Immature natural killer cell (primary cell): Measurements from ENCODE around the gene RNF220. TPM values are rescaled to one million over a fixed set of nuclear protein-coding genes. Genes with fewer than 3 reads are reported as not detected.

Experiments used
- DNase-seq, 3 donors: peaks; one replicate each; pipeline ENCODE4 v3.0.0; 2022; ENCODE audit warnings: mixed read lengths in 1 of 3
- H3K27ac Mint-ChIP-seq, 6 donors: one replicate each; pipeline ENCODE4 v1.8.0; 2020; ENCODE audit warnings: mixed read lengths in 6 of 6, mild to moderate bottlenecking in 5 of 6, inconsistent platforms in 4 of 6, moderate library complexity in 3 of 6
- H3K27me3 Mint-ChIP-seq, 3 donors: one replicate each; pipeline ENCODE4 v1.8.0; 2020 to 2021; ENCODE audit warnings: low read depth in 3 of 3, mild to moderate bottlenecking in 3 of 3, mixed read lengths in 3 of 3, moderate library complexity in 3 of 3, inconsistent platforms in 1 of 3
- H3K36me3 Mint-ChIP-seq, 3 donors: one replicate each; pipeline ENCODE4 v1.8.0; 2020; ENCODE audit warnings: mixed read lengths in 3 of 3, inconsistent platforms in 2 of 3, mild to moderate bottlenecking in 2 of 3
- H3K4me1 Mint-ChIP-seq, 2 donors: one replicate each; pipeline ENCODE4 v1.8.0; 2020; ENCODE audit warnings: inconsistent platforms in 2 of 2, mild to moderate bottlenecking in 2 of 2, mixed read lengths in 2 of 2, moderate library complexity in 1 of 2
- H3K4me3 Mint-ChIP-seq, 5 donors: one replicate each; pipeline ENCODE4 v1.8.0; 2020; ENCODE audit warnings: mild to moderate bottlenecking in 5 of 5, mixed read lengths in 5 of 5, inconsistent platforms in 3 of 5, moderate library complexity in 3 of 5
- H3K9me3 Mint-ChIP-seq, 6 donors: one replicate each; pipeline ENCODE4 v1.8.0; 2020; ENCODE audit warnings: mild to moderate bottlenecking in 6 of 6, mixed read lengths in 6 of 6, inconsistent platforms in 4 of 6, moderate library complexity in 3 of 6
- polyA plus RNA-seq, 3 donors: library from polyadenylated mRNA; unstranded; fragments of 300-500 nt; fragmentation: Illumina TruSeq; gene quantifications; one replicate each; pipeline ENCODE4 v1.2.3, GENCODE V29; 2021

Gene RNF220
- polyA plus RNA-seq, 3 donors from 2014 or later = 69.4 to 107 (median 83.2) TPM

GRCh38 chr1:44631647-44632539, 226.8 kb downstream of the RNF220 start:
- peaks cover 7 to 15% (median 10%) of the 10 kb centered on the region in 3 donors for H3K27me3 Mint-ChIP-seq
- H3K36me3 Mint-ChIP-seq = peaks cover 0 to 22% (median 7%) of the 10 kb centered on the region in 3 donors
- peak overlapping the region; percentile 90 to 95 (median 92) for H3K4me3 Mint-ChIP-seq
- DNase-seq = peak; percentile 89 to 90 (median 89)
- H3K9me3 Mint-ChIP-seq = no peaks in the 10 kb centered on the region
- peak overlapping the region; percentile 89 to 98 (median 94) for H3K27ac Mint-ChIP-seq
- peaks cover 43 to 44% of the 10 kb centered on the region in 2 donors for H3K4me1 Mint-ChIP-seq

- peaks cover 43 to 44% of the 10 kb centered on the region in 2 donors for H3K4me1 Mint-ChIP-seq
- DNase-seq = no peak
- peak overlapping the region; percentile 84 to 96 (median 93) for H3K27ac Mint-ChIP-seq
- H3K9me3 Mint-ChIP-seq = no peaks in the 10 kb centered on the region
- peaks cover 0 to 25% (median 9%) of the 10 kb centered on the region in 3 donors for H3K36me3 Mint-ChIP-seq
- H3K4me3 Mint-ChIP-seq = peak overlapping the region; percentile 86 to 95 (median 92)
- H3K27me3 Mint-ChIP-seq = peaks cover 7 to 15% (median 10%) of the 10 kb centered on the region in 3 donors
Observed at GRCh38 chr1:44632598-44632997, 227.5 kb downstream of the RNF220 start.

GRCh38 chr1:44634606-44635189, 229.6 kb downstream of the RNF220 start:
- H3K27ac Mint-ChIP-seq = peak overlapping the region in 5 of 6 donors; percentile 22 to 69 (median 51)
- no peak for DNase-seq
- H3K9me3 Mint-ChIP-seq = no peaks in the 10 kb centered on the region
- H3K4me3 Mint-ChIP-seq = no peak overlapping the region
- H3K27me3 Mint-ChIP-seq = peaks cover 7 to 15% (median 10%) of the 10 kb centered on the region in 3 donors
- peaks cover 0 to 37% (median 14%) of the 10 kb centered on the region in 3 donors for H3K36me3 Mint-ChIP-seq
- peaks cover 43 to 44% of the 10 kb centered on the region in 2 donors for H3K4me1 Mint-ChIP-seq

GRCh38 chr1:44635439-44635838, 230.4 kb downstream of the RNF220 start:
- no peak overlapping the region for H3K27ac Mint-ChIP-seq
- no peak overlapping the region for H3K4me3 Mint-ChIP-seq
- H3K27me3 Mint-ChIP-seq = peaks cover 7 to 15% (median 10%) of the 10 kb centered on the region in 3 donors
- no peak for DNase-seq
- no peaks in the 10 kb centered on the region for H3K9me3 Mint-ChIP-seq
- H3K36me3 Mint-ChIP-seq = peaks cover 0 to 37% (median 14%) of the 10 kb centered on the region in 3 donors
- H3K4me1 Mint-ChIP-seq = peaks cover 41 to 44% of the 10 kb centered on the region in 2 donors

GRCh38 chr1:44636083-44636687, 231.1 kb downstream of the RNF220 start:
- H3K4me3 Mint-ChIP-seq = no peak overlapping the region
- no peak for DNase-seq
- peaks cover 34 to 36% of the 10 kb centered on the region in 2 donors for H3K4me1 Mint-ChIP-seq
- peaks cover 0 to 37% (median 14%) of the 10 kb centered on the region in 3 donors for H3K36me3 Mint-ChIP-seq
- H3K27me3 Mint-ChIP-seq = peaks cover 7 to 10% (median 10%) of the 10 kb centered on the region in 3 donors
- no peak overlapping the region for H3K27ac Mint-ChIP-seq
- H3K9me3 Mint-ChIP-seq = no peaks in the 10 kb centered on the region

- Mint-ChIP-seq H3K9me3 (no peaks in the 10 kb centered on the region), H3K36me3 (peaks cover under 1 to 37% (median 15%) of the 10 kb centered on the region in 3 donors), H3K27me3 (peaks cover 2 to 4% (median 4%) of the 10 kb centered on the region in 3 donors), H3K4me1 (peaks cover 31 to 32% of the 10 kb centered on the region in 2 donors), H3K27ac (no peak overlapping the region), H3K4me3 (no peak overlapping the region)
- no peak for DNase-seq
Observed at GRCh38 chr1:44636688-44637598, 231.9 kb downstream of the RNF220 start.

GRCh38 chr1:44637702-44638411, 232.8 kb downstream of the RNF220 start:
- Mint-ChIP-seq H3K9me3 (no peaks in the 10 kb centered on the region), H3K27me3 (peaks cover 0 to 1% (median 0%) of the 10 kb centered on the region in 3 donors), H3K4me3 (no peak overlapping the region), H3K27ac (no peak overlapping the region), H3K4me1 (peaks cover 30% of the 10 kb centered on the region in 2 donors), H3K36me3 (peaks cover 6 to 37% (median 20%) of the 10 kb centered on the region in 3 donors)
- no peak for DNase-seq

GRCh38 chr1:44640200-44640853, 235.3 kb downstream of the RNF220 start:
- Mint-ChIP-seq H3K4me3 (no peak overlapping the region), H3K4me1 (peaks cover 12 to 14% of the 10 kb centered on the region in 2 donors), H3K9me3 (no peaks in the 10 kb centered on the region), H3K27ac (no peak overlapping the region), H3K36me3 (peaks cover 6 to 46% (median 22%) of the 10 kb centered on the region in 3 donors), H3K27me3 (peaks cover 0 to 1% (median 1%) of the 10 kb centered on the region in 3 donors)
- no peak for DNase-seq

- no peak overlapping the region for H3K4me3 Mint-ChIP-seq
- H3K36me3 Mint-ChIP-seq = peaks cover 6 to 36% (median 18%) of the 10 kb centered on the region in 3 donors
- H3K9me3 Mint-ChIP-seq = no peaks in the 10 kb centered on the region
- peaks cover 8 to 14% of the 10 kb centered on the region in 2 donors for H3K4me1 Mint-ChIP-seq
- peaks cover 0 to 1% (median 0%) of the 10 kb centered on the region in 3 donors for H3K27me3 Mint-ChIP-seq
- H3K27ac Mint-ChIP-seq = peak overlapping the region in 2 of 6 donors; percentile 45 to 64
- no peak for DNase-seq
Observed at GRCh38 chr1:44641126-44642102, 236.4 kb downstream of the RNF220 start.

- peaks cover 0 to 2% (median 1%) of the 10 kb centered on the region in 3 donors for H3K27me3 Mint-ChIP-seq
- H3K4me1 Mint-ChIP-seq = peaks cover 8 to 14% of the 10 kb centered on the region in 2 donors
- no peaks in the 10 kb centered on the region for H3K9me3 Mint-ChIP-seq
- no peak overlapping the region for H3K4me3 Mint-ChIP-seq
- no peak for DNase-seq
- H3K27ac Mint-ChIP-seq = peak overlapping the region in 2 of 6 donors; percentile 36 to 45
- H3K36me3 Mint-ChIP-seq = peaks cover 6 to 36% (median 20%) of the 10 kb centered on the region in 3 donors
Observed at GRCh38 chr1:44642255-44642654, 237.2 kb downstream of the RNF220 start.

- Mint-ChIP-seq H3K4me3 (no peak overlapping the region), H3K36me3 (peaks cover 6 to 42% (median 24%) of the 10 kb centered on the region in 3 donors), H3K4me1 (peaks cover 8 to 14% of the 10 kb centered on the region in 2 donors), H3K9me3 (no peaks in the 10 kb centered on the region), H3K27ac (peak overlapping the region in 4 of 6 donors; percentile 5 to 72 (median 55)), H3K27me3 (peaks cover 0 to 2% (median 1%) of the 10 kb centered on the region in 3 donors)
- DNase-seq = no peak
Observed at GRCh38 chr1:44642925-44643324, 237.9 kb downstream of the RNF220 start.
